GM19239 (cell line): Measurements from ENCODE around the gene RBFOX2.

Experiments used
- DNase-seq: peaks from one replicate; pipeline ENCODE4 v3.0.0; 2011; ENCODE audit warnings: low spot score; ENCODE audit not compliant: insufficient read length
- FAIRE-seq: peaks from 2 replicates; lab custom pipeline; 2011; peaks lifted over from hg19 to GRCh38; lab: Jason Lieb, UNC

The RBFOX2 gene

GRCh38 chr22:35882211-35883030, 146.2 kb downstream of the RBFOX2 start:
- DNase-seq (no peak), FAIRE-seq (no peak)

- FAIRE-seq, result no peak
Observed at GRCh38 chr22:35879351-35879750, 149.3 kb downstream of the RBFOX2 start.

GRCh38 chr22:35873426-35873825, 155.2 kb downstream of the RBFOX2 start:
- DNase-seq, result no peak
- FAIRE-seq, result no peak

More at GRCh38 chr22:35879351-35879750, 149.3 kb downstream of the RBFOX2 start:
- no peak for DNase-seq

- FAIRE-seq, result no peak
Observed at GRCh38 chr22:35872451-35872850, 156.2 kb downstream of the RBFOX2 start.

GRCh38 chr22:35870517-35871293, 157.9 kb downstream of the RBFOX2 start:
- no peak for FAIRE-seq
- no peak for DNase-seq

More at GRCh38 chr22:35872451-35872850, 156.2 kb downstream of the RBFOX2 start:
- DNase-seq, result no peak

- DNase-seq (no peak), FAIRE-seq (peak; percentile 42)
Observed at GRCh38 chr22:35868938-35869337, 159.7 kb downstream of the RBFOX2 start.

GRCh38 chr22:35866651-35867050, 162.0 kb downstream of the RBFOX2 start:
- DNase-seq (no peak), FAIRE-seq (no peak)

GRCh38 chr22:35864545-35865165, 164.0 kb downstream of the RBFOX2 start:
- FAIRE-seq (no peak), DNase-seq (no peak)

- FAIRE-seq (no peak), DNase-seq (no peak)
Observed at GRCh38 chr22:35863432-35863831, 165.2 kb downstream of the RBFOX2 start.

GRCh38 chr22:35862697-35863096, 165.9 kb downstream of the RBFOX2 start:
- FAIRE-seq (no peak), DNase-seq (no peak)

GRCh38 chr22:35861451-35861850, 167.2 kb downstream of the RBFOX2 start:
- FAIRE-seq, result no peak
- no peak for DNase-seq

GRCh38 chr22:35860837-35861236, 167.8 kb downstream of the RBFOX2 start:
- FAIRE-seq (no peak), DNase-seq (no peak)

GRCh38 chr22:35860087-35860733, 168.4 kb downstream of the RBFOX2 start:
- FAIRE-seq (no peak), DNase-seq (no peak)

- no peak for DNase-seq
- no peak for FAIRE-seq
Observed at GRCh38 chr22:35854334-35854733, 174.3 kb downstream of the RBFOX2 start.

- no peak for FAIRE-seq
Observed at GRCh38 chr22:35852076-35852475, 176.5 kb downstream of the RBFOX2 start.

GRCh38 chr22:35850831-35851230, 177.8 kb downstream of the RBFOX2 start:
- DNase-seq (no peak), FAIRE-seq (no peak)

More at GRCh38 chr22:35852076-35852475, 176.5 kb downstream of the RBFOX2 start:
- no peak for DNase-seq

GRCh38 chr22:35846804-35847203, 181.8 kb downstream of the RBFOX2 start:
- no peak for FAIRE-seq
- no peak for DNase-seq

- no peak for FAIRE-seq
Observed at GRCh38 chr22:35844886-35845285, 183.7 kb downstream of the RBFOX2 start.

GRCh38 chr22:35842954-35843353, 185.7 kb downstream of the RBFOX2 start:
- FAIRE-seq, result no peak
- peak; percentile 2 for DNase-seq

More at GRCh38 chr22:35844886-35845285, 183.7 kb downstream of the RBFOX2 start:
- no peak for DNase-seq

- no peak for FAIRE-seq
- DNase-seq, result no peak
Observed at GRCh38 chr22:35842519-35842913, 186.1 kb downstream of the RBFOX2 start.
